ENCODE results near the gene GALNT7.

Gene GALNT7

GRCh38 chr4:173330590-173330989 is 162.0 kb downstream of the GALNT7 start:
- no peak for DNase-seq (ENCODE audit: extremely low spot score, insufficient read length, low read depth)
- no peak for FAIRE-seq

GRCh38 chr4:173332021-173332487 is 163.4 kb downstream of the GALNT7 start:
- no peak for DNase-seq (ENCODE audit: extremely low spot score, insufficient read length, low read depth)
- FAIRE-seq = peak; percentile 35

GRCh38 chr4:173332963-173333657 is 164.5 kb downstream of the GALNT7 start:
- DNase-seq (ENCODE audit: extremely low spot score, insufficient read length, low read depth) (no peak), FAIRE-seq (no peak)

- no peak for DNase-seq (ENCODE audit: extremely low spot score, insufficient read length, low read depth)
- no peak for FAIRE-seq
Measured at GRCh38 chr4:173333658-173334084, 165.1 kb downstream of the GALNT7 start.

GRCh38 chr4:173334085-173334890 is 165.7 kb downstream of the GALNT7 start, which contains the start of gene HMGB2:
Gene HMGB2, minus strand, starts transcription at chr4:173334358. Its CDS starts 709 bp downstream, at chr4:173333649.
- peak; percentile 97 for DNase-seq (ENCODE audit: extremely low spot score, insufficient read length, low read depth)
- FAIRE-seq = peak; percentile 100

GRCh38 chr4:173334891-173335752 is 166.5 kb downstream of the GALNT7 start:
- FAIRE-seq = peak; percentile 83
- peak; percentile 56 for DNase-seq (ENCODE audit: extremely low spot score, insufficient read length, low read depth)

- no peak for FAIRE-seq
Measured at GRCh38 chr4:173337463-173337862, 168.9 kb downstream of the GALNT7 start.

GRCh38 chr4:173343832-173344397 is 175.3 kb downstream of the GALNT7 start:
- FAIRE-seq = no peak
- no peak for DNase-seq (ENCODE audit: extremely low spot score, insufficient read length, low read depth)

More at GRCh38 chr4:173337463-173337862, 168.9 kb downstream of the GALNT7 start:
- no peak for DNase-seq (ENCODE audit: extremely low spot score, insufficient read length, low read depth)

GRCh38 chr4:173345648-173346047 is 177.0 kb downstream of the GALNT7 start:
- FAIRE-seq (no peak), DNase-seq (ENCODE audit: extremely low spot score, insufficient read length, low read depth) (no peak)

GRCh38 chr4:173346074-173346473 is 177.5 kb downstream of the GALNT7 start:
- FAIRE-seq (no peak), DNase-seq (ENCODE audit: extremely low spot score, insufficient read length, low read depth) (no peak)

- DNase-seq (ENCODE audit: extremely low spot score, insufficient read length, low read depth) (no peak), FAIRE-seq (no peak)
Measured at GRCh38 chr4:173347467-173347866, 178.9 kb downstream of the GALNT7 start.

GRCh38 chr4:173357939-173358338 is 189.3 kb downstream of the GALNT7 start:
- DNase-seq (ENCODE audit: extremely low spot score, insufficient read length, low read depth) = no peak
- no peak for FAIRE-seq

- FAIRE-seq (no peak), DNase-seq (ENCODE audit: extremely low spot score, insufficient read length, low read depth) (no peak)
Measured at GRCh38 chr4:173360587-173361221, 192.1 kb downstream of the GALNT7 start.

- FAIRE-seq (no peak), DNase-seq (ENCODE audit: extremely low spot score, insufficient read length, low read depth) (no peak)
Measured at GRCh38 chr4:173362666-173363065, 194.1 kb downstream of the GALNT7 start.

GRCh38 chr4:173365359-173365996 is 196.9 kb downstream of the GALNT7 start:
- DNase-seq (ENCODE audit: extremely low spot score, insufficient read length, low read depth) = no peak
- FAIRE-seq = peak; percentile 9

- DNase-seq (ENCODE audit: extremely low spot score, insufficient read length, low read depth) = no peak
- FAIRE-seq = peak; percentile 63
Measured at GRCh38 chr4:173367285-173367684, 198.7 kb downstream of the GALNT7 start.

GRCh38 chr4:173367946-173368345 is 199.3 kb downstream of the GALNT7 start:
- DNase-seq (ENCODE audit: extremely low spot score, insufficient read length, low read depth) = no peak
- peak; percentile 18 for FAIRE-seq

GRCh38 chr4:173370130-173370476 is 201.5 kb downstream of the GALNT7 start:
- DNase-seq (ENCODE audit: extremely low spot score, insufficient read length, low read depth) (no peak), FAIRE-seq (no peak)

All from GM18507 (cell line).